ENCODE results near the gene RNF220.

The RNF220 gene

DNA sequence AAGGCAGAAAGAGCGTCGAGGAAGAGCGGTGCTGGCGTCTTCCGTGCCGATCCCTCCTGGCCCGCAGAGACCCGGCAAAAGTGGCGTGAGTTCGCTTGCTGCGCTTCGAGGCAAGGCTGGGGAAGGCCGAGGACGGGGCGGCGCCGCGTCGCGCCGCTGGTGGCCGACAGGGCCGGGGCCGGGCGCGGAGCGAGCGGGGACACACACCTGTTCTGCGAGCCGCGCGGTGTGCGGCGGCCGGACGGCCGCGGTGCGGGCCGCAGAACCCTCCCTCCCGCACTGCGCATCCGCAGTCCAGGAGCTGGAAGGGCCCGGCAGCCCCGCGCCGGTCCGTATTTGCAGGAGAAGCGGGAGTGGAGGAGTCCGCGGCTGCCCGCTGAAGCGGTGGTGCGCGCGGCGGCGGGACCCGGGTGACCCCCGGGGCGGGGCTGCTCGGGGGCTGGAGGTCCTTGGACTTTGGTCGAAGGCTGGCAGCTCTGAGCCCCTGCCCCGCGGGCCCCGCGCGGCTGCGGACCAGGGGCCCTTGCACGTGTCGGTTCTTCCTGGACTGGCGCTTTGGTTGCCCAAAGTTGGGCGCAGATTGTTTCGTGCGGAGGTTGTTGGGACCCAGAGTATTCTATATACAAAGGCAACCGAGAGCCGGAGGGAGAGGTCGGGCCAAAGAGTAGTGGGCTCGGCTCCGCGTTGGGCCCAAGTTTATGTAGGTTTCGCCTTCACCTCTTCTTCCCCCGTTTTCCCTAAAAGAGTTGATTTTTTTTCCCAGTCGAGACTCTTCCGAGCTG lies 2.6 kb downstream of the RNF220 start:
- no peak for DNase-seq

DNA sequence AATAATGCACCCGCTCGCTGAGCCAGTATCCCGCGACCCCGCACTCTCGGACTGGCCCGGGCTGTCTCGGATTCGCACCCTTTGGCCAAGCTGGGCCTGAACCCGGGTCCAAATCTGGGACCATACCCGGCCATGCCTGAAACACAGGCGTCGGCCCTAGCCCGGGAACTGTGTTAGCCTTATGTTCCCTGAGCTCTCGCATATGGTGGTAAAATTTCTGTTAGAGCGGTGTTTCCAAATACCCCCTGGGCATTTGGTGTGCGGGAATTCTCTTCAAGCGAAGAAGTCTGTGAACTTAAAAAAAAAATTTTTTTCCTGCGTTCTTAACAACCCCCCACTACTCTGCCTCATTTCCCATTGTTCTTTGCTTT lies 3.1 kb downstream of the RNF220 start:
- DNase-seq = no peak

GRCh38 chr1:44408632-44409602 lies 3.9 kb downstream of the RNF220 start:
- no peak for DNase-seq

DNA sequence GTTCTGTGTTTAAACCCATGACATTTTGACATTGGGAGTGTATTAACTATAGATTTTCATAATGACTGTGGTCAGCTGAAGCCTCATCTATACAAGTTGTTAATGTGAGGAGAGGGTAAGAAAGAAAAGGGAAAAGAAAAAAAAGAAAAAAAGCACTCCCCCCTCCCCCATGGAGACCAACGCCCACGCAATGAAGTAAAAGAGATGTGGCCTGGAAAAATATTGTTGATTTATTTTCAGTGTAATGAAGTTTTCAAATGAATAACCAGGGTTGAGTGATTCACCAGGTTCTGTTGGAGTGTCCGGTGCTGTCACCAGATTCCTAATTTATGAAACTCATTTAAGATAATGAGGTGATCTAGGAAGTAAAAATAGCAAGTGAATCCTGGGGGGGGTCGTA lies 4.7 kb downstream of the RNF220 start:
- DNase-seq = no peak

GRCh38 chr1:44411861-44412260 lies 6.8 kb downstream of the RNF220 start:
- no peak for DNase-seq

- DNase-seq = no peak
Measured at GRCh38 chr1:44412601-44413000, 7.5 kb downstream of the RNF220 start.

DNA sequence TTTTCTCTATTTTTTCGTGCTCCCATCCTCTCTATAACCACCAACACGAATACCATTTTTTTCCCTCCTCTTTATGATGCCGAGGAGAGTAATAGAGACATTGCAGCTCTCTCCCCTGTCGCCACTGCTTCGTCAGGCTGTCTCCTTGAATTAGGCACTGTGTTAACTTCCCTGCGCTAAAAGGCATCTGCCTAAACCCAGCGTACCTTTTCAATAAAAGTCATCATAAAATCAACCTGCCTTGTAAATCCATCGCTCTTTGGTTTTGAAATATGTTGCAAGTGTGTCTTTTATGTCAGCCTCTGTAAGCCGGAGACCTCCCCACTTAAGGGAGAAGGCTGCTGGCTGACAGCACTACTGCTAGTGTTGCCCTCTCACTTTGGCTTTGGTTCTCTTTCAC lies 8.7 kb downstream of the RNF220 start:
- no peak for DNase-seq

DNA sequence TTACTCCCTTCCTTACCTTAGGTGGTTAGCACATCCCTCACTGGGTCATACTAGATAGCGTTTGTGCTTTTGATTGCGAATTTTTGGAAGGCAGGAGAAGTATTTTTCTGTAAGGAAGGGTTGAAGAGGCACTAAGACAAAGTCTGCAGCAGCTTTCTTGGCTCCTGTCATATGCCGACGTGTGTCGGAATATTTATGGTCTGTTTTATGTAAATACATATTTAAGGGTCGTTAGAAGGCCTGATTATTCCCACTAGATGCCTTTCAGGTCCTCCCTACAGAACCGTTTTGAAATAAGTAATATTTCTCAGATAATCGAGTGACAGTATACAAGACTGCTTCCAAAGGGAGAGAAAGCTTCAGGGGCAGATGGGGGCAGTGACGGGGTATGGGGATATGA lies 10.0 kb downstream of the RNF220 start:
- no peak for DNase-seq

GRCh38 chr1:44416408-44416807 lies 11.4 kb downstream of the RNF220 start:
- no peak for DNase-seq

GRCh38 chr1:44417351-44418021 lies 12.4 kb downstream of the RNF220 start:
- no peak for DNase-seq

DNA sequence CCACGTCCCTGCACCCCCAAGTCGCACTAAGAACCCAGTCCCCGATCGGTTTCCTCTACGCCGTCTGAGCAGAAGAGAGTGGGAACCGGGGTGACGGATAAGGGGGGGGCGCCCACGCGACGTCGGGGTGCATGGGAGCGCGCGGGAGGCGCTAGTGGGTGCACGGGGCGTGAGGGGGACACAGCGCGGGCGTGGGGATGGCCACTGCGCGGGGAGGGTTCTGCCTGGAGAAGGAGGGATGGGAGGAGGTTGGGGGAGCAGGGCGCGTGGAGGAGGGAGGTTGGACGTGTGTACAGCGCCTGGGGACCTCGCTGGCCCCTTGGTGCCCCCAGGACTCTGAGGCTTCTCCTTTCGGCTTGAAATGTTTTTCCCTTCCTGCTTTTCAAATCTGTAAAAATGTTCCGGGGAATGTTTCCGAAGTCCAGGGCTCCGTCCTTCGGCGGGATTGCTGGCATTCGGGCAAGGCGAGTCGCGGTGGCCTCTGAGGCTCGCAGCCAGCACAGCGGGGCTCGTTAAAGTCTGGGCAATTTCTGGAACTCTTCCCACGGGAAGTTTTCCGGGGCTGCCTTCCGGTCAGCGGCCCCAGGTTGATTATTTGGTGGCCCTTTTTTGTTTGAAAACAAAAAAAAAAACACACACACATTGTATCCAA lies 13.1 kb downstream of the RNF220 start:
- DNase-seq = no peak

- DNase-seq = no peak
Measured at GRCh38 chr1:44419901-44420300, 14.8 kb downstream of the RNF220 start.

- no peak for DNase-seq
Measured at GRCh38 chr1:44420535-44420934, 15.5 kb downstream of the RNF220 start.

- DNase-seq = no peak
Measured at GRCh38 chr1:44421446-44421884, 16.4 kb downstream of the RNF220 start.

- no peak for DNase-seq
Measured at GRCh38 chr1:44422161-44422560, 17.1 kb downstream of the RNF220 start.

- no peak for DNase-seq
Measured at GRCh38 chr1:44423591-44424537, 18.8 kb downstream of the RNF220 start.

DNA sequence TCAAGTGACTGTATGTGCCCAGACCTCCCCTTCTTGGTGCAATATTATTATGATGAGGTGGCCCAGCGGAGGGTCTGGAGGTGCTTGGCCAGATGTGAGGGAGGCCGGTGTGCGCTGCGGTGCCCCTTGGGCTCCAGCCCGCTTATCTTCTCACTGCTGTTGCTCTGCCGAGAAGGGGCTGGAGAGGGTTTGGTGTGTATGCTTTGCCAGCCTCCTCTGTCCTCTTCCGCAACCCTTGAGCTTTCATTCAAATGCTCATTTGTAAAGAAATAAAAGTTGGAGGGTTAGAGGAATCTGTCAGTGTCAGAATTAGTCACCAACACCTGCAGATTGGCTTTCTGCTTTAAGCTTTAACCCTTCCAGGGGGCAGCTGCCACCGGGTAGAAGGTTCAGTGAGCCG lies 19.7 kb downstream of the RNF220 start:
- no peak for DNase-seq

DNA sequence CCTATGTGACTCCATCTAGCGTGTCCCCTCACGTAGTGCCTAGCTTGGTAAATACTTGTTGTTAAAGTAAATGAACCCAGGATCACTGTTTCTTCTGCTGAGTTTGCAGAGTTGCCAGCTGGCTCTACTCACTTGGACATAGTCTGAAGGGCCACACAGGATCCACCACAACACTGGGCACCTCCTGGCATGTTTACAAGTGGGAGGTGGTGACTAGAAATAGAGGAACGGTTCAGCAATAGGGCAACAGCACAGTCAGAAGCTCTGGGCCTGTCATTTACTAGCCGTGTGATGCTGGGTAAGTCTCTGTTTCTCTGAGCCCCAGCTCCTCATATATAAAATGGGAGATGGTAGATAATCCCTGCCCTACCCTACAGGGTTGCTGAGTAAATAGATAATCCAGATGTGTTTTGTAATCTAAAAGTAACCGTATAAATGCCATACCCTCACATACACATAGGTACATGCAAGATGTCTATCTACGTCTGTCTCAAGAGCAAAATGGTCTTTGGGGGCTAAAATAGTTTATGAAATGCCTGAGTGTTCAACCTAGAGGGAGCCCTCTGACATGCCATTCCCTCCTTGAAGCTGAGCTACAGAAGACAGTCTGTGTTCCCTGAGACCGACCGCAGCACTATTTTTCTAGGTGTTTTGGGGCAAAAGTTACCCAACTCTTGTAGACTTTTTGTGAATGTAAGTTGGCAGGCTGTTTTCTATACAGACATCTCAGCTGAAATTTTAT lies 20.5 kb downstream of the RNF220 start:
- no peak for DNase-seq

DNA sequence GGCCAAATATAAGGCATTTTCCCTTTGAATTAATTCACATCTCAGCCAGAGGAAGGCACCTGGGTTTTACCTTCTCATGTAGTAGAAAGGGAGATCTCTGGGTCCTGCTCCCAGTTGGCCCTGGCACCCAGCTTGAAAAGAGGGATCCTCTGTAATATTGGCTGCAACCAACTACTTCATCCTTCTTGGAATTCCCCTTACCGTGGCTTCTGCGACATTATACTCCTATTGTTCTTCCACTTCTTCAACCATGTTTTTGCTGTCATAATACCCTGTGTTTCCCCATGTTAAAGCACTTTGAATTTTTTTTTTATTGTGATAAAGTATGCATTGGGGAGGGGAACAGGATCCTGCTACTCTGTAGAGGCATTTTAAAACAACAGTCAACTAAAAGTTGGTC lies 26.8 kb downstream of the RNF220 start:
- no peak for DNase-seq

GRCh38 chr1:44433209-44433608 lies 28.2 kb downstream of the RNF220 start:
- DNase-seq = no peak
